IPS-18c (cell line): ENCODE measurements around the gene YIF1B.
"Not testable (repeated sequence)": the region's sequence is repeated elsewhere in the genome, so short reads cannot be mapped to it uniquely, and the experiment has no call there.

ENCODE experiments used
- H3K4me3 ChIP-seq: 2 replicates; pipeline ENCODE4 v1.7.0; 2013; ENCODE audit warnings: low read depth, mild to moderate bottlenecking, low read length, moderate library complexity; ENCODE audit not compliant: insufficient read depth
- H3K9me3 ChIP-seq: one replicate; pipeline ENCODE4 v1.6.1; 2013; ENCODE audit warnings: mild to moderate bottlenecking, low read length, moderate library complexity; ENCODE audit not compliant: control insufficient read depth, insufficient read depth

YIF1B gene

DNA sequence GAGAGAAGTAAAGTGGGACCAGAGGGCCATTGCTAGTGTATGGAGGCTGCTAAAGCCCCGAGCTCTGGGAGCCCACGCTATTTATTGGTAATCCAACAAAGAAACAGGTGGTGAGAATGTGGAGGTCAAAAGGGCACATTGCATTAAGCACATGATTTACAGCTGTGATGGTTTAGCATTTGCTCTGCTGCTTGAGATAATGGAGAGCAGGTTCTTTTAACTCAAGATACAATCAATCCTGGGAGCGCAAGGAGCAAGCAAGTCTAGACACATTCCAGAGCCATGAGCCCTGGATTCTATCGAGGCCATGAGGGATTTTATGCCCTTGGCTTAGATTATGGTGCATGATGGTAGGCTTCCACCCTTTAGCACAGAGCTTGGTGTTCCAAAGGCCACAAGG lies 23.3 kb upstream of the YIF1B start:
- not testable (repeated sequence) for H3K4me3 ChIP-seq, H3K9me3 ChIP-seq

DNA sequence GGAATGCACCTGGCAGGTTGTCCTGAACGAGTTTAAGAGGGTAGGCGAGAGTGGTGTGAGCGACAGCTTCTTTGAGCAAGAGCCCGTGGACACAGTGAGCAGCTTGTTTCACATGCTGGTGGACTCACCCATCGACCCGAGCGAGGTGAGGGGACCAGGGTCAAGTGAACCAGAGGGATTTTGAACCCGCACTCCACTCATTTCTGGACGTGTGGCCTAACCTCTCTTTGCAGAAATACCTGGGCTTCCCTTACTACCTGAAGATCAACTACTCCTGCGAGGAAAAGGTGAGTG lies 21.6 kb upstream of the YIF1B start:
- peak overlapping the region; percentile 96 for H3K4me3 ChIP-seq
- H3K9me3 ChIP-seq = peaks cover 3% of the 10 kb centered on the region

DNA sequence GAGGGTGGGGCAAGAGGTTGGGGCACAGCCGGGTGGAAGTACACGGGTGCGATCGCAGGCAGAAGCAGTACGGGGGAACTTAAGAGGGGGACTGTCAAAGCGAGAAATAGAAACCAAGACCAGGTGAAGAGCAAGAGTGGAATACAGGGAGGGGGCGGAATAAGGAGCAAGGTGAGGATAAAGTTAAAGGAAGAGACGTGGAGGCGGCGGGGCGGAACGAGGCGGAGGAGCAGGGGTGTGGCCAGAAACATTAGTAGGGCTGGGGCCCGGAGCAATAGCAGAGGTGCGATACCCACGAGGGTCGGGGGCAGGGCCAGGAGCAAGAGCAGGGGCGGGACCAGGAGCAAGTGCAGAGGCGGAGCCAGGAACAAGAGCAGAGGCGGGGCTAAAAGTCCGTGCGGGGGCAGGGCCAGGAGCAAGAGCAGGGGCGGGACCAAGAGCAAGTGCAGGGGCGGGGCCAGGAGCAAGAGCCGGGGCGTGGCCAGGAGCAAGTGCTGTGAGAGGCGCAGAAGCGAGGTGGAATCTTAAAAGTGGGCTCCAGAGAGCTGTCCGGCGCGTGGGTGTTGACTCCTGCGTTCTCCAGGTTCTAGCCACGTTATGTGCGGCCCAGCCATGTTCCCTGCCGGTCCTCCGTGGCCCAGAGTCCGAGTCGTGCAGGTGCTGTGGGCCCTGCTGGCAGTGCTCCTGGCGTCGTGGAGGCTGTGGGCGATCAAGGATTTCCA lies 21.1 kb upstream of the YIF1B start:
- peak overlapping the region; percentile 96 for H3K4me3 ChIP-seq
- peaks cover 3% of the 10 kb centered on the region for H3K9me3 ChIP-seq

DNA sequence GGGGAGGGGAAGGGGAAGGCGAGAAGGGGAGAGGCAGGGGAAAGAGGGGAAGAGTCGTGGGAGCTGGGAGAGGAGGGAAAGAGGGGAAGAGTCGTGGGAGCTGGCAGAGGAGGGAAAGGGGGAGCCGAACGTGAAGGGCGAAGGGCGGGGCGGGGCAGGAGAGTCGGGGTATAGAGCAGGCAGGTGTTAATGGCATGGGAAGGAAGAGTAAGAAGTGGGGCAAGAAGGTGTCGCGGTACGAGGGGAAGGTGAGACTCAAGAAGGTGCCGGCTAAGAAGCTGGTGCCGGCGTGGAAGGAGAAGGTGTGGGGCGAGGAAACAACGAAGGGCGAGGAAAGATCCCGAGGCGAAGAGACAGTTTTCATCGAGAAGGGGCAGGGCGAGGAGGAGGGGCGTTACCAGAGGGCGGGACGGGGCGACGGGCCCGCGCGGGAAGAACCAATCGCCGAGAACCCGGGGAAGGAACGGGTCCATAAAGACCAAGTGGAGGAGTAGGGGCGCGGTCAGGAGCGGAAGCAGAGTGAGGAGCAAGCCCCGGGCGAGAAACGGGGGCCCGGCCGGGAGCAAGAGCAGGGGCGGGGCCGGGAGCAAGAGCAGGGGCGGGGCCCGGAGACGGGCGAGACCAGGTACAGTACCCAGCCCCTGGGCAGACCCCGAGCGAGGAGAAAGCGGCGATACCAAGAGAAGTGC lies 20.3 kb upstream of the YIF1B start:
- Histone ChIP-seq H3K9me3 (peaks cover 3% of the 10 kb centered on the region), H3K4me3 (peak overlapping the region; percentile 96)

DNA sequence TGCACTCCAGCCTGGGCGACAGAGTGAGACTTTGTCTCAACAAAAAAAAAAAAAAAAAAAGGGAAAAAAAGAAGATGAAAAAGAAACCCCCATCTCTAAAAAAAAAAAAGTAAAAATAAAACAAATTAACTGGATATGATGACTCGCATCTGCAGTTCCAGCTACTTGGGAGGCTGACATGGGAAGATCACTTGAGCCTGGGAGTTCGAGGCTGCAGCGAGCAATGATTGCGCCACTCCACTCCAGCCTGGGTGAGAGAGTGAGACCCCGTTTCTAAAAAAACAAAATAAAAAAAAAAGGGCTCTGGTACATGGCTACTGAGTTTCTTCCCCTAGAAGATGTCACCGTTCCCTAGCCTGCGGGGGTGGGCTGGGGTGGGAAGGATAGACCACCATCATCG lies 17.5 kb upstream of the YIF1B start:
- H3K4me3 ChIP-seq = no peak overlapping the region

DNA sequence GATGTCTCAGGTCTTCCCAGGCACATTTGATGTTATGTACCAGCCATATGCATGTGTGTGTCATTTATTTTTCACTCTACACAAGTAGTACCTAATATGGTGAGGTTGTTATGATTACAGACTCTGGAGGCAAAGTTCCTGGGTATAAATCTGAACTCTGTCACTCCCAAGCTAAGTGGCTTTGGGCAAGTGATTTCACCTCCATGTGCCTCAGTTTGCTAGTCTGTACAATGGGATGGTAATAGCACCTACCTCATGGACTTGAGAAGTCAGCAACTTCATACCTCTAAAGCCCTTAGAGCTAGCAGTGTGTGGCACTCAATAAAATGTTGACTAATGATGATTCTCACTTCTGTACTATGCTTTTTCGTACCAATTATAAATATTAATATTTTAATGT lies 16.0 kb upstream of the YIF1B start:
- peaks cover 3% of the 10 kb centered on the region for H3K9me3 ChIP-seq
- H3K4me3 ChIP-seq = no peak overlapping the region

More for the DNA sequence above, 17.5 kb upstream of the YIF1B start:
- peaks cover 3% of the 10 kb centered on the region for H3K9me3 ChIP-seq

DNA sequence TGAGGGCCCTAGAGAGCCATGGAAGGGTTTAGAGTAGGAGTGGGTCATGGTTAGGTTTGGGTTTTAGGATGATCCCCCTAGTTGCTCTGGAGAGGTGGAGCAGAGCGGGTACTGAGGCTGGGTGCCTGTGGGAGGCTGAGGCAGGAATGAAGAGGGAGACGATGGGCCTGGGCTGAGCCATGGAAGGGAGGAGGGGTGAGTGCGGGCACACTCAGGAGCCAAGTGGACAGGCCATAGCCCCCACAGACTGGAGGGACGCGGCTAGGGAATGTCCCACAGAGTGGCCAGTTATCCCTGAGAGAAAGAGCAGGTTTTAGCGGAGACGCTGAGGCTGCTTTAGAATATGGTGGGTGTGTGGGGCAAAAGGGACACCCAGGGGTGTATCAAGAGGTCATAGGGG lies 13.9 kb upstream of the YIF1B start:
- Histone ChIP-seq H3K9me3 (no peaks in the 10 kb centered on the region), H3K4me3 (no peak overlapping the region)

DNA sequence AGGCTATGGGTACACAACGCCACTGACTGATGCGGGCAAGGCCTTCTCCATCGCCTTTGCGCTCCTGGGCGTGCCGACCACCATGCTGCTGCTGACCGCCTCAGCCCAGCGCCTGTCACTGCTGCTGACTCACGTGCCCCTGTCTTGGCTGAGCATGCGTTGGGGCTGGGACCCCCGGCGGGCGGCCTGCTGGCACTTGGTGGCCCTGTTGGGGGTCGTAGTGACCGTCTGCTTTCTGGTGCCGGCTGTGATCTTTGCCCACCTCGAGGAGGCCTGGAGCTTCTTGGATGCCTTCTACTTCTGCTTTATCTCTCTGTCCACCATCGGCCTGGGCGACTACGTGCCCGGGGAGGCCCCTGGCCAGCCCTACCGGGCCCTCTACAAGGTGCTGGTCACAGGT lies 10.8 kb upstream of the YIF1B start:
- Histone ChIP-seq H3K9me3 (no peaks in the 10 kb centered on the region), H3K4me3 (no peak overlapping the region)

DNA sequence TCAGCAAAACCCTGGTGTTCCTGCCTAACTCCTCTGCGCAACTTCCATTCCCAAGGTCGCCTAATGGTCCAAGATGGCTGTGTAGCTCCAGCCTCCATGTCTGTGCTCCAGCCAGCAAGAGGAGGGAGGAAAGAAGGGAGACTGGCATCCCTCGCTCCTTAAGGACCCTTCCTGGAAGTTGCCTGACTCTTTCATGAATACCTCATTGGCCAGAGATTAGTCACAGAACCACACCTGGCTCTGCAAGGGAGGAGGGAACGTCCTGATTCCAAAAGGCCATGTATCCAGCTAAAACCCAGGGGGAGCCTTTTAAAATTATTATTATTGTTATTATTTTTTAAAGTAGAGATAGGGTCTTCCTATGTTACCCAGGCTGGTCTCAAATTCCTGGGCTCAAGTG lies 8.7 kb upstream of the YIF1B start:
- H3K4me3 ChIP-seq = no peak overlapping the region

DNA sequence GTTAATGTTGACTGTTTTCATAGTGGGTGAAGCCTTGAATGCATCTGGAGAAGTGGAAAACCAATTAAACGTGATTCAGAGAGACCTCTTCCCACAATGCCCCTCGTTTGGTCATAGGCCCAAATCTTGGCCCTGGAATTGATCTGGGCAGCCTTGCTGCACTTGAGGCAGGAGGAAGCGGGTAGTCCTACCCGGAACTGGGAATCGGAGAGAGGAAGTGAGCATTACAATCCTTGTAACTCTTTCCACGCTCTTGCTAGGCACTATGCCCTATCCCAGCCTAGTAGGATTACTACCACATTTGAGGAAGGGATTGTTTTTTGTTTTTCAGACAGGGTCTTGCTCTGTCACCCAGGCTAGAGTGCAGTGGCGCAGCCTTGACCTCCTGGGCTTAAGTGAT lies 7.5 kb upstream of the YIF1B start:
- H3K9me3 ChIP-seq = no peaks in the 10 kb centered on the region
- no peak overlapping the region for H3K4me3 ChIP-seq

More for the DNA sequence above, 8.7 kb upstream of the YIF1B start:
- H3K9me3 ChIP-seq = no peaks in the 10 kb centered on the region

DNA sequence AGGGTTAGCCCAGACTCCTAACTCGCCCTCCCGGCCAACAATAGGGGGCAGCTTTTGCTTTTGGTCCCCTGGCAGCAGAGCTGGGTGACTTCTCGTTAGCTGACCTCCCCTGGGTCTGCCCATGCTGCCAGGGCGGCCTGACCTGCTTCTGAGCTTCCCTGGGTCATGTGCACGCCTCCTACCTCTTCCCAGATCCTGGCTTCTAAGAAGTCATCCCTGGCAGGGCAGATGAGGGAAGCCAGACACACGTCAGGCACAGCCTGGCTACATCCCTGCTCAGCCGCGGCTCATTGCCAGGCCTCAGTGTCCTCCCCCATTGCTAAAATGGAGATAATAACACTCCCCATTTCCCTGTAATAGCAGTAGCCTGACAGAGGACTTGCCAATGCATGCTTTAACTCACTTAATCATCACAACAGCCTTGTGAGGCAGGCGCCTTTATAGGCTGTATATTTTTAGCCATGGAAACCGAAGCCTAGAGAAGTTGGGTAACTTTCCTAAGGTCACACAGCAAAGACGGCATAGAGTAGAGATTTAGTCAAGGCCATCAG lies 6.0 kb upstream of the YIF1B start:
- H3K9me3 ChIP-seq = no peaks in the 10 kb centered on the region
- H3K4me3 ChIP-seq = no peak overlapping the region

DNA sequence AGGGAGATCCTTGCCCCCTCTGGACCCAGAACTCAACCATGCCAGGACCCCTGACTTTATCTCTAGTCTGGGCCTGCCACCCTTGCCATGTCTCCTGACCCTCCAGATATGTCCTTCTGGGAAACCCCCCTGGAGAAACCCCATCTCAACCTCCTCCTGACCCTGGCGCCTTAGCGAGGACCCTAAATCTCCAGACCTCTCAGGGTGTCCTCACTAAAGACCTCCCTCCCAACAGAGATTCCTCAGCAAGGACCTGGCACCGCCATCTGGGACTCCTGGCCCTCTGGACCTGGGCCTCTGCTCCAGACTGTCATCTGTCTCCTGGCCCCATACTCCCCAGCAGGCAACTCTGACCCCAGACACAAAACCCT lies 5.2 kb upstream of the YIF1B start:
- H3K4me3 ChIP-seq = no peak overlapping the region; the same call in 1 of the 2 replicates

DNA sequence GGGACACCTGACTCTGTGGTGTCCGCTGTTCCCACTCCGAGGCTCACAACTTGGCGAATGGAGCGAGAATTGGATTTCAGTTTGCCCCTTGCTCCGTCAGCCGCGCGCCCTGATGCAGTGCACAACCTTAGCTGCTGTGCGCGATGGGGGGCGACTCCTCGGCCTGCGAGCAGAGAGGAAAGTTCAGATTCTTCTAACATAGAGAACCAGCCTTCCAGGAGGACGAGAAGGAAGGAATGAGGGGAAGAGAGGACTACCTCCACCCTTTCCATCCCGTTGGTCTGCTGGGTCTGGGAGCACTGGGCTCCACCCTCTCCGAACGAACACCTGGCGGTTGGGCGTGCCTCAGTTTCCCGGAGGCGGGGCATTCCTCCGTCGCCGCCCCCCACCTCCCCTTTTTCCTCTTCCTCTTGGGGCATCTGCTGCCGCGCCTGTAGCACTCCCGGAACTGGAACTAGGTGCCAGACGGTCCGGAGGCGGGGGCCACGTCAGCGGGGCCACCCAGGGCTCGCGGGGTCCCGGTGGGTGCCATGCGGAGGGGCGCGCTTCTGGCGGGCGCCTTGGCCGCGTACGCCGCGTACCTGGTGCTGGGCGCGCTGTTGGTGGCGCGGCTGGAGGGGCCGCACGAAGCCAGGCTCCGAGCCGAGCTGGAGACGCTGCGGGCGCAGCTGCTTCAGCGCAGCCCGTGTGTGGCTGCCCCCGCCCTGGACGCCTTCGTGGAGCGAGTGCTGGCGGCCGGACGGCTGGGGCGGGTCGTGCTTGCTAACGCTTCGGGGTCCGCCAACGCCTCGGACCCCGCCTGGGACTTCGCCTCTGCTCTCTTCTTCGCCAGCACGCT lies 3.9 kb upstream of the YIF1B start, which contains the start of gene KCNK6:
TSS of gene KCNK6 (plus strand) at position 425 of the 838 bp plus-strand sequence. CDS start at position 531, 106 bp downstream.
- H3K9me3 ChIP-seq = no peaks in the 10 kb centered on the region
- peak within 1 kb of the TSS; percentile 71 for H3K4me3 ChIP-seq

More for the DNA sequence above, 5.2 kb upstream of the YIF1B start:
- no peaks in the 10 kb centered on the region for H3K9me3 ChIP-seq

DNA sequence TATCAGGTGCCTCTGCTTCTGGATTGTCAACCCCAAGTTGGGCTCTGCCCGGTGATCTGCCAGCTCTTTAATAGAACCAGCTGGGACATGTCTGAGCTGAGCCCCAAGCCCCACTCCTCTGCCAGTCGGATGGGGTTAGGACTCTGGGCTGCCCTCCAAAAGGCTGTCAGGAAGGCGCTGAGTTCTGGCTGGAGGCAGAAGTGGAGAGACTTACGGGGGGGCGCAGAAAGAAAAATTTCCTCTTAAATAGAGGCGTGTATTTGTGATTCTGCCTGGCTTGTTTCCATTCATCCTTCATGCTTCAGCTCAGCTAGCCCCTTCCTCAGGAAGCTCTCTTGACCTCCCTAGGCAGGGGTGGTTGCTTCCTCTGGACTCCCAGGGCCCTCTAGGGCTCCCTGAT lies 2.9 kb upstream of the YIF1B start:
- no peak overlapping the region; the same call in 1 of the 2 replicates for H3K4me3 ChIP-seq
- H3K9me3 ChIP-seq = no peaks in the 10 kb centered on the region

DNA sequence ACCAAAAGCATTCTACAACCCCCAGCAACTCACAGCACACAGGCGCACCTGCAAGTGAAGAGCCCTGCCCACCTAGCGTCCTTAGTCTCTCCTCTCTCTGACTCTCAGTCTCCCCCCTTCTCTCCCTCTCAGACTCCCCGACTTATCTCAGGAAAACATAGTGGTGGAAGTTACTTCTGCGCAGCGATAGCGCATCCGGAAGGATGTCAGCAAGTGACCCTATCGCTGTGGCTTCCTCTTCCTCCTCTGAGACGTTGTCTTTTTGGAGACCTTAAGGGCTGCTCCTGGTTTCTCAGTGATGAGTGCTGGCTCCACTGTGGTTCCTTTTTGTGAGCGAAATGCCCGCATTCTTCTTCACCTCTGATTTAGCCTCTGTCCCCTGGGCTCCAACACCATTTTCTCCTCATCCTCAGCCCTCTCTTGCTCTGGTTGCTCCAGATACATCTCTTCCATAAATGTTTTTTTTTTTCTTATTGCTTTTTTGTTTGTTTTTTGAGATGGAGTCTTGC lies 1.4 kb upstream of the YIF1B start:
- Histone ChIP-seq H3K9me3 (no peaks in the 10 kb centered on the region), H3K4me3 (no peak overlapping the region)

DNA sequence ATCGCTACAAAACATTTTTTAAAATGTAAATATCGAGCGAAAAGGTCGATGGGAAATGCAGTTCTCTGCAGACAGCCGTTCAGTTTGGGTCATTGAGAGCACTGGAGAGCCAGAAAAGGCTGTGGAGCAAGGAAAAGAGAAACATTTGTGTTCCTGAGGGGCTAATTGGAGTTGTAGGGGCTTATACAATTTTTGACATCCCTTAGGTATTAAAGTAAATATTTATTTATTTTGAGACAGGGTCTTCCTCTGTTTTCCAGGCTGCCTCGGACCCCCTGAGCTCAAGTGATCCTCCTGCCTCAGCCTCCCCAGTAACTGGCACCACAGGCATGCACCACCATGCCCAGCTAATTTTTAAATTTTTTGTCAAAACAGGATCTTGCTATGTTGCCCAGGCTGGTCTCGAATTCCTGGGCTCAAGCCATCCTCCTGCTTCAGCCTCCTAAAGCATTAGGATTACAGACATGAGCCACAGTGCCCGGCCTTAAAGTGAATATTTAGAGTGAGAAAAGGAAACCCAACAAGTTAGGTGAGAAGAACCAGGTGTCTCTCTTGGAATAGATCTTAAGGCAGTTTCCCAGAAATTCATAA lies 825 bp upstream of the YIF1B start:
- Histone ChIP-seq H3K9me3 (no peaks in the 10 kb centered on the region), H3K4me3 (peak overlapping the region; percentile 47)

DNA sequence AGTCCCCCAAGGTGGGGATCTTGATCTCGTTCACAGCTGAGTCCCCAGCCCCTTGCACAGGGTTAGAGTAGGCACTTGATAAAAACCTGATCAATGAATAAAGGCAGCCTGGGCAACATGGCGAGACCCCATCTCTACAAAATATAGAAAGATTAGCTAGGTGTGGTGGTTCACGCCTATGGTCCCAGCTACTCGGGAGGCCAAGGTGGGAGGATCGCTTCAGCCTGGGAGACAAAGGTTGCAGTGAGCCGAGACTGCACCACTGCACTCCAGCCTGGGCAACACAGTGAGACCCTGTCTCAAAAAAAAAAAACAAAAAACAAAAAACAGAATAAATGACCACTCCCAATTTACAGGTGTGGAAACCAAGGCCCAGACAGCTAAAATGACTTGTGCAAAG lies 4.8 kb downstream of the YIF1B start:
- H3K9me3 ChIP-seq = no peaks in the 10 kb centered on the region
- no peak overlapping the region for H3K4me3 ChIP-seq
